Heart right ventricle (tissue), 16 donors: ENCODE results near the gene PTPRJ. TPM values are rescaled to one million over a fixed set of nuclear protein-coding genes. Genes with fewer than 3 reads are reported as not detected.
"Not testable (repeated sequence)": the region's sequence is repeated elsewhere in the genome, so short reads cannot be mapped to it uniquely, and the experiment has no call there.

Experiments
- ATAC-seq, 8 donors: fragments of 200-7000 bp; cut with Tn5 transposase; one replicate each; pipeline ENCODE4 v1.9.1; 2020; ENCODE audit warnings: mild to moderate bottlenecking in 8 of 8, moderate library complexity in 8 of 8, moderate number of reproducible peaks in 1 of 8
- DNase-seq, 2 donors: peaks; one replicate each; pipeline ENCODE4 v3.0.0-alpha.2; 2020
- H3K27ac ChIP-seq, 10 donors: fragments of 200-600 bp; sonication (generic) in 2 of 10; one replicate each; pipeline versions ENCODE4 v1.5.0 to v1.8.0; 2020 to 2022; ENCODE audit warnings: mild to moderate bottlenecking in 3 of 10
- H3K27me3 ChIP-seq, 7 donors: fragments of 200-600 bp; one replicate each; pipeline ENCODE4 v1.8.0; 2021 to 2022; ENCODE audit warnings: mild to moderate bottlenecking in 2 of 7
- H3K36me3 ChIP-seq, 9 donors: fragments of 200-600 bp; sonication (generic) in 1 of 9; one replicate each; pipeline versions ENCODE4 v1.5.0 to v1.8.0; 2020 to 2022; ENCODE audit warnings: mild to moderate bottlenecking in 2 of 9
- H3K4me1 ChIP-seq, 9 donors: fragments of 200-600 bp; sonication (generic) in 1 of 9; one replicate each; pipeline versions ENCODE4 v1.5.0 to v1.8.0; 2020 to 2022; ENCODE audit warnings: mild to moderate bottlenecking in 4 of 9
- H3K4me3 ChIP-seq, 10 donors: fragments of 200-600 bp; sonication (generic) in 2 of 10; one replicate each; pipeline versions ENCODE4 v1.5.0 to v1.8.0; 2020 to 2022; ENCODE audit warnings: mild to moderate bottlenecking in 7 of 10, moderate library complexity in 2 of 10
- H3K9me3 ChIP-seq, 11 donors: fragments of 200-600 bp in 10 of 11; sonication (generic) in 2 of 11; one replicate each; pipeline versions ENCODE4 v1.5.0 to v1.8.0; 2013 to 2022; ENCODE audit warnings: mild to moderate bottlenecking in 2 of 11, control low read depth in 1 of 11, moderate library complexity in 1 of 11
- WGBS, 2 donors: extraction: QIAGEN DNeasy Blood & Tissue Kit; methylation state at CpG; one replicate each; pipeline ENCODE4 v1.1.7; 2013; ENCODE audit warnings: inconsistent platforms in 1 of 2; 5-methylcytosine and 5-hydroxymethylcytosine counted together
- intact Hi-C, 10 donors: fragments of 100-400 bp; cut with DNase I; formaldehyde crosslinking; loops; one replicate each; pipeline versions ENCODE4 v1.11.1 to v1.14.2; 2022
- long read RNA-seq, 3 donors: library from polyadenylated mRNA; unstranded; transcript quantifications; one replicate each; pipeline ENCODE4 v2.0.0, GENCODE V29; 2020 to 2021
- polyA plus RNA-seq, 2 donors: library from polyadenylated mRNA; stranded (reverse); fragments of 200-250 nt; gene quantifications; one replicate each; pipeline ENCODE4 v1.2.3, GENCODE V29; 2013
- total RNA-seq, 10 donors: library from RNA; stranded (reverse); fragmentation: NEBNext Ultra II Directional in 3 of 10; extraction: Animal tissue kit (Norgen Biotek cat#: 25700) in 3 of 10; gene quantifications; one replicate each; pipeline versions ENCODE4 v1.2.1 to v1.2.4, GENCODE V29; 2021 to 2023
- TF ChIP-seq, protein P1 (sequence below), 9 donors: fragments of 200-600 bp; sonication (generic) in 2 of 9; IDR thresholded peaks; one replicate each; pipeline versions ENCODE4 v1.5.0 to v1.8.0; 2021 to 2022; ENCODE audit warnings: antibody characterized with exemption in 9 of 9, mild to moderate bottlenecking in 5 of 9, moderate library complexity in 1 of 9
- donor health status: Arrhythmogenic right ventricular cardiomyopathy.
- donor health status: ischemic (EF 13 %, LVEDD 7.1; RV severe dilation, severe dysfunction).
- donor health status: healthy with polysubstance abuse.
- donor health status: DM: no; HTN: yes; CAD: no.
- donor health status: DM: no; HTN: no; CAD: no.
- donor health status: ischemic (EF 25% LVEDD 6.9; RV normal size, moderate dysfunction).
- donor health status: ischemic (EF 25% LVEDD 5.7; RV mildly dilated, moderate dysfunction).
- donor health status: healthy.
- donor health status: DM: yes; HTN: yes; CAD: no.
- donor health status: Ischemic cardiomyopathy.
- donor health status: ischemic (EF 35%, LVEDD 5.7; RV mildly dilated, moderate dysfunction).
- donor health status: nonischemic (EF 11% LVEDD 7.7; RV severe dilation, severe dysfunction).
- donor health status: DM: yes; HTN: yes; CAD: no.
- donor health status: PGD.
- donor health status: ischemic (EF 29% LVEDD 5.4; RV normal size, mild dysfunction).
- donor health status: nonischemic (EF 23%, LVEDD 6.1; RV moderate dilation, normal function).

PTPRJ gene
- total RNA-seq (10 to 100 TPM in 2 of 10 donors, 1 to 10 TPM in 8; 5.6 to 22.9 (median 7.5) TPM), polyA plus RNA-seq (1 to 10 TPM in 1 of 2 donors, under 1 TPM in 1; 0.78 to 1.5 TPM)
- long read RNA-seq, donor 1, partial matches to known transcripts = 0 of 2 reads
- long read RNA-seq, donor 1, other reads (novel, unspliced or antisense) = 2 of 2 reads
- long read RNA-seq, donor 2, partial matches to known transcripts = 0 of 5 reads
- long read RNA-seq, donor 2, other reads (novel, unspliced or antisense) = 5 of 5 reads
- long read RNA-seq, donor 3, partial matches to known transcripts = 0 of 4 reads
- long read RNA-seq, donor 3, other reads (novel, unspliced or antisense) = 4 of 4 reads

- Histone ChIP-seq H3K36me3 (peaks cover 0 to 10% (median 0%) of the 10 kb centered on the region in 9 donors), H3K27me3 (peaks cover 0 to 14% (median 4%) of the 10 kb centered on the region in 7 donors), H3K9me3 (no peaks in the 10 kb centered on the region), H3K4me1 (peaks cover 7 to 44% (median 13%) of the 10 kb centered on the region in 9 donors), H3K4me3 (peak within 1 kb of the TSS; percentile 19 to 93 (median 80)), H3K27ac (peak within 1 kb of the TSS in 9 of 10 donors; percentile 42 to 96 (median 64))
- peak; percentile 46 to 59 for DNase-seq
- WGBS, 2 donors = 1 to 2% methylated on average over 64 to 109 of the region's 111 CpGs
- ATAC-seq = peak; percentile 58 to 75 (median 68)
- intact Hi-C loops = loop anchor here in 4 of 10 donors (5.0 kb wide), 3 partner anchors 43 to 127 kb away; no protein-coding TSS in a partner anchor
- TF ChIP-seq, protein P1, sequence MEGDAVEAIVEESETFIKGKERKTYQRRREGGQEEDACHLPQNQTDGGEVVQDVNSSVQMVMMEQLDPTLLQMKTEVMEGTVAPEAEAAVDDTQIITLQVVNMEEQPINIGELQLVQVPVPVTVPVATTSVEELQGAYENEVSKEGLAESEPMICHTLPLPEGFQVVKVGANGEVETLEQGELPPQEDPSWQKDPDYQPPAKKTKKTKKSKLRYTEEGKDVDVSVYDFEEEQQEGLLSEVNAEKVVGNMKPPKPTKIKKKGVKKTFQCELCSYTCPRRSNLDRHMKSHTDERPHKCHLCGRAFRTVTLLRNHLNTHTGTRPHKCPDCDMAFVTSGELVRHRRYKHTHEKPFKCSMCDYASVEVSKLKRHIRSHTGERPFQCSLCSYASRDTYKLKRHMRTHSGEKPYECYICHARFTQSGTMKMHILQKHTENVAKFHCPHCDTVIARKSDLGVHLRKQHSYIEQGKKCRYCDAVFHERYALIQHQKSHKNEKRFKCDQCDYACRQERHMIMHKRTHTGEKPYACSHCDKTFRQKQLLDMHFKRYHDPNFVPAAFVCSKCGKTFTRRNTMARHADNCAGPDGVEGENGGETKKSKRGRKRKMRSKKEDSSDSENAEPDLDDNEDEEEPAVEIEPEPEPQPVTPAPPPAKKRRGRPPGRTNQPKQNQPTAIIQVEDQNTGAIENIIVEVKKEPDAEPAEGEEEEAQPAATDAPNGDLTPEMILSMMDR (IDR thresholded peaks at IDR 0.05) = peak in 2 of 9 donors; percentile 3 to 6
These were observed at the start of gene PTPRJ for GRCh38 chr11:47980088-47980906. Gene PTPRJ, plus strand, starts transcription at chr11:47980559. Its CDS starts 354 bp downstream, at chr11:47980913.

- Histone ChIP-seq H3K4me3 (no peak overlapping the region), H3K27me3 (no peaks in the 10 kb centered on the region), H3K9me3 (no peaks in the 10 kb centered on the region), H3K36me3 (no peaks in the 10 kb centered on the region), H3K4me1 (peaks cover 0 to 27% (median 0%) of the 10 kb centered on the region in 9 donors), H3K27ac (no peak overlapping the region)
- intact Hi-C loops = loop anchor here in 1 of 10 donors (10.0 kb wide), 1 partner anchor 92 kb away; no protein-coding TSS in a partner anchor
- TF ChIP-seq, protein P1 (IDR thresholded peaks at IDR 0.05) = no peak
- DNase-seq = no peak
- ATAC-seq = no peak
These were observed 47.8 kb upstream of the PTPRJ start for GRCh38 chr11:47932544-47932943.

GRCh38 chr11:47933797-47934196, 46.6 kb upstream of the PTPRJ start:
- WGBS, 2 donors = 83 to 86% methylated on average over 12 of the region's 12 CpGs
- ATAC-seq = not testable (repeated sequence)
- intact Hi-C loops = loop anchor here in 7 of 10 donors (1.0 to 10.0 kb wide), 4 partner anchors 91 to 177 kb away; no protein-coding TSS in a partner anchor

GRCh38 chr11:47938791-47939560, 41.4 kb upstream of the PTPRJ start:
- TF ChIP-seq, protein P1 (IDR thresholded peaks at IDR 0.05) = no peak
- Histone ChIP-seq H3K27me3 (no peaks in the 10 kb centered on the region), H3K9me3 (no peaks in the 10 kb centered on the region), H3K27ac (no peak overlapping the region), H3K36me3 (no peaks in the 10 kb centered on the region), H3K4me3 (no peak overlapping the region), H3K4me1 (peaks cover 0 to 33% (median 0%) of the 10 kb centered on the region in 9 donors)
- DNase-seq (no peak), ATAC-seq (no peak)
- 91 to 97% methylated on average over 7 of the region's 7 CpGs for WGBS, 2 donors
- intact Hi-C loops = loop anchor here in 4 of 10 donors (5.0 to 10.0 kb wide), 3 partner anchors 43 to 168 kb away; partner anchors contain the start of gene PTPRJ (in 1 of the 4)

More at GRCh38 chr11:47933797-47934196, 46.6 kb upstream of the PTPRJ start:
- H3K4me1 ChIP-seq = peaks cover 0 to 25% (median 0%) of the 10 kb centered on the region in 9 donors
- H3K4me3 ChIP-seq, H3K27ac ChIP-seq, H3K36me3 ChIP-seq, DNase-seq, H3K27me3 ChIP-seq, H3K9me3 ChIP-seq: not testable (repeated sequence)
